Endodermal cell (in vitro differentiated cells): ENCODE results near the gene ARL15. TPM values are rescaled to one million over a fixed set of nuclear protein-coding genes. Genes with fewer than 3 reads are reported as not detected.
"Not testable (repeated sequence)": the region's sequence is repeated elsewhere in the genome, so short reads cannot be mapped to it uniquely, and the experiment has no call there.

ENCODE experiments used
- DNase-seq: peaks from one replicate; pipeline ENCODE4 v3.0.0-alpha.2; 2017
- H3K27ac ChIP-seq: 2 replicates; pipeline ENCODE4 v1.5.1; 2013; ENCODE audit warnings: mild to moderate bottlenecking, low read depth, low read length, moderate library complexity
- H3K27me3 ChIP-seq: 2 replicates; pipeline ENCODE4 v1.6.1; 2013; ENCODE audit warnings: mild to moderate bottlenecking, low read length, moderate library complexity; ENCODE audit not compliant: insufficient read depth, control insufficient read depth, poor library complexity, severe bottlenecking
- H3K36me3 ChIP-seq: 2 replicates; pipeline ENCODE4 v1.7.0; 2013; ENCODE audit warnings: mild to moderate bottlenecking, low read length, moderate library complexity; ENCODE audit not compliant: control insufficient read depth, insufficient read depth
- H3K4me1 ChIP-seq: one replicate; pipeline ENCODE4 v1.7.0; 2013; ENCODE audit warnings: low read length; ENCODE audit not compliant: control insufficient read depth, insufficient read depth
- H3K4me3 ChIP-seq: 2 replicates; pipeline ENCODE4 v1.5.1; 2013; ENCODE audit warnings: mild to moderate bottlenecking, low read length, moderate library complexity
- H3K9ac ChIP-seq: 2 replicates; pipeline ENCODE4 v1.6.1; 2013; ENCODE audit warnings: mild to moderate bottlenecking, low read length, moderate library complexity; ENCODE audit not compliant: poor library complexity, severe bottlenecking; ENCODE audit errors: extremely low read depth
- H3K9me3 ChIP-seq: 2 replicates; pipeline ENCODE4 v1.6.1; 2013; ENCODE audit warnings: mild to moderate bottlenecking, low read length, moderate library complexity; ENCODE audit not compliant: control insufficient read depth
- H3K27ac Mint-ChIP-seq: 2 replicates; pipeline ENCODE4 v1.8.0; 2020; ENCODE audit warnings: mixed read lengths
- H3K27me3 Mint-ChIP-seq: 2 replicates; pipeline ENCODE4 v1.8.0; 2021; ENCODE audit warnings: mild to moderate bottlenecking, mixed read lengths; ENCODE audit not compliant: insufficient read depth
- H3K36me3 Mint-ChIP-seq: 2 replicates; pipeline ENCODE4 v1.8.0; 2020; ENCODE audit warnings: low read depth, mixed read lengths
- H3K4me1 Mint-ChIP-seq: 2 replicates; pipeline ENCODE4 v1.8.0; 2020; ENCODE audit warnings: mixed read lengths
- H3K4me3 Mint-ChIP-seq: 2 replicates; pipeline ENCODE4 v1.8.0; 2020; ENCODE audit warnings: mild to moderate bottlenecking, moderate library complexity, mixed read lengths
- H3K9me3 Mint-ChIP-seq: 2 replicates; pipeline ENCODE4 v1.8.0; 2020; ENCODE audit warnings: mild to moderate bottlenecking, mixed read lengths
- CTCF ChIP-seq: fragments of 200-600 bp; sonication (generic); conservative IDR thresholded peaks from 2 replicates; pipeline ENCODE4 v1.5.0; 2021; ENCODE audit warnings: antibody characterized with exemption, mild to moderate bottlenecking
- WGBS, 2 experiments: methylation state at CpG; one replicate each; pipeline versions ENCODE4 v1.1.5 to v1.1.7; 2013; ENCODE audit warnings: missing lambda C conversion rate in 2 of 2, mixed read lengths in 1 of 2; ENCODE audit not compliant: insufficient coverage in 1 of 2, insufficient read length in 1 of 2; 5-methylcytosine and 5-hydroxymethylcytosine counted together
- total RNA-seq, 2 donors: library from RNA; stranded (reverse); fragmentation: NEBNext Ultra II Directional in 1 of 2; extraction: Animal tissue kit (Norgen Biotek cat#: 25700) in 1 of 2; gene quantifications; 2 replicates in 1 of 2; 3 replicates in 1 of 2; pipeline ENCODE4 v1.2.1, GENCODE V29; 2021

ARL15 gene
- total RNA-seq, 2 donors from 2014 or later, result 23.3 to 24.0 TPM

- H3K4me1 Mint-ChIP-seq, H3K27ac ChIP-seq, H3K4me3 ChIP-seq, H3K9ac ChIP-seq, H3K27me3 Mint-ChIP-seq, H3K4me3 Mint-ChIP-seq, H3K27ac Mint-ChIP-seq, H3K36me3 ChIP-seq, H3K36me3 Mint-ChIP-seq, H3K27me3 ChIP-seq, DNase-seq, H3K4me1 ChIP-seq: not testable (repeated sequence)
- H3K9me3 Mint-ChIP-seq, result peaks cover 69% of the 10 kb centered on the region
- H3K9me3 ChIP-seq, result peaks cover 53% of the 10 kb centered on the region
- 56% methylated on average over 1 of the region's 1 CpG; no CpG with 5 or more reads in 1 of the 2 experiments for WGBS, 2 experiments
Measured at GRCh38 chr5:54352580-54352979, 42.2 kb upstream of the ARL15 start.

GRCh38 chr5:54347221-54347865 is 37.0 kb upstream of the ARL15 start:
- Mint-ChIP-seq H3K36me3 (no peaks in the 10 kb centered on the region), H3K4me3 (no peak overlapping the region), H3K27ac (no peak overlapping the region), H3K9me3 (peaks cover 65% of the 10 kb centered on the region), H3K4me1 (no peaks in the 10 kb centered on the region), H3K27me3 (no peaks in the 10 kb centered on the region)
- no peak for TF ChIP-seq CTCF
- no peak for DNase-seq
- H3K27me3 ChIP-seq, result no peaks in the 10 kb centered on the region
- WGBS, 2 experiments, result 69 to 71% methylated on average over 3 to 5 of the region's 5 CpGs
- no peaks in the 10 kb centered on the region for H3K36me3 ChIP-seq
- H3K9me3 ChIP-seq, result peaks cover 55% of the 10 kb centered on the region
- H3K27ac ChIP-seq, result no peak overlapping the region
- H3K4me1 ChIP-seq, result no peaks in the 10 kb centered on the region
- H3K9ac ChIP-seq, result no peak overlapping the region
- no peak overlapping the region for H3K4me3 ChIP-seq

- H3K4me3 Mint-ChIP-seq, result no peak overlapping the region
- H3K27me3 ChIP-seq, result no peaks in the 10 kb centered on the region
- H3K4me3 ChIP-seq, result no peak overlapping the region
- H3K36me3 Mint-ChIP-seq, result no peaks in the 10 kb centered on the region
- H3K27me3 Mint-ChIP-seq, result no peaks in the 10 kb centered on the region
- peaks cover 45% of the 10 kb centered on the region for H3K9me3 Mint-ChIP-seq
- no peak overlapping the region for H3K27ac Mint-ChIP-seq
- DNase-seq, result no peak
- TF ChIP-seq CTCF, result no peak
- H3K4me1 ChIP-seq, result no peaks in the 10 kb centered on the region
- no peaks in the 10 kb centered on the region for H3K4me1 Mint-ChIP-seq
- no peak overlapping the region for H3K27ac ChIP-seq
- H3K9ac ChIP-seq, result no peak overlapping the region
- H3K36me3 ChIP-seq, result no peaks in the 10 kb centered on the region
- peaks cover 43% of the 10 kb centered on the region for H3K9me3 ChIP-seq
Measured at GRCh38 chr5:54344653-54345052, 34.3 kb upstream of the ARL15 start.

- H3K9me3 ChIP-seq, result peaks cover 31% of the 10 kb centered on the region
- WGBS, 2 experiments, result 74 to 100% methylated on average over 1 to 2 of the region's 2 CpGs
- TF ChIP-seq CTCF, result no peak
Measured at GRCh38 chr5:54341971-54342370, 31.6 kb upstream of the ARL15 start.

More at GRCh38 chr5:54341971-54342370, 31.6 kb upstream of the ARL15 start:
- Histone ChIP-seq H3K27me3 (no peaks in the 10 kb centered on the region), H3K4me3 (no peak overlapping the region), H3K4me1 (no peaks in the 10 kb centered on the region), H3K27ac (no peak overlapping the region), H3K9ac (no peak overlapping the region), H3K36me3 (no peaks in the 10 kb centered on the region)
- no peak overlapping the region for H3K4me3 Mint-ChIP-seq
- DNase-seq, result no peak
- no peak overlapping the region for H3K27ac Mint-ChIP-seq
- H3K4me1 Mint-ChIP-seq, result no peaks in the 10 kb centered on the region
- no peaks in the 10 kb centered on the region for H3K36me3 Mint-ChIP-seq
- H3K27me3 Mint-ChIP-seq, result no peaks in the 10 kb centered on the region
- peaks cover 33% of the 10 kb centered on the region for H3K9me3 Mint-ChIP-seq
